ENCODE measurements around the gene AIFM3. TPM values are rescaled to one million over a fixed set of nuclear protein-coding genes. Genes with fewer than 3 reads are reported as not detected.

AIFM3 gene
- total RNA-seq, 3 donors from 2014 or later, result 1.6 to 3.3 (median 2.2) TPM

GRCh38 chr22:20991252-20992055 is 24.4 kb downstream of the AIFM3 start:
- Histone ChIP-seq H3K4me1 (no peaks in the 10 kb centered on the region), H3K27me3 (no peaks in the 10 kb centered on the region), H3K9me3 (no peaks in the 10 kb centered on the region), H3K4me3 (no peak overlapping the region), H3K36me3 (no peaks in the 10 kb centered on the region), H3K27ac (no peak overlapping the region)
- TF ChIP-seq POLR2A (IDR thresholded peaks at IDR 0.05) (no peak), POLR2AphosphoS5 (IDR thresholded peaks at IDR 0.05) (no peak)
- TF ChIP-seq, protein P1, sequence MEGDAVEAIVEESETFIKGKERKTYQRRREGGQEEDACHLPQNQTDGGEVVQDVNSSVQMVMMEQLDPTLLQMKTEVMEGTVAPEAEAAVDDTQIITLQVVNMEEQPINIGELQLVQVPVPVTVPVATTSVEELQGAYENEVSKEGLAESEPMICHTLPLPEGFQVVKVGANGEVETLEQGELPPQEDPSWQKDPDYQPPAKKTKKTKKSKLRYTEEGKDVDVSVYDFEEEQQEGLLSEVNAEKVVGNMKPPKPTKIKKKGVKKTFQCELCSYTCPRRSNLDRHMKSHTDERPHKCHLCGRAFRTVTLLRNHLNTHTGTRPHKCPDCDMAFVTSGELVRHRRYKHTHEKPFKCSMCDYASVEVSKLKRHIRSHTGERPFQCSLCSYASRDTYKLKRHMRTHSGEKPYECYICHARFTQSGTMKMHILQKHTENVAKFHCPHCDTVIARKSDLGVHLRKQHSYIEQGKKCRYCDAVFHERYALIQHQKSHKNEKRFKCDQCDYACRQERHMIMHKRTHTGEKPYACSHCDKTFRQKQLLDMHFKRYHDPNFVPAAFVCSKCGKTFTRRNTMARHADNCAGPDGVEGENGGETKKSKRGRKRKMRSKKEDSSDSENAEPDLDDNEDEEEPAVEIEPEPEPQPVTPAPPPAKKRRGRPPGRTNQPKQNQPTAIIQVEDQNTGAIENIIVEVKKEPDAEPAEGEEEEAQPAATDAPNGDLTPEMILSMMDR (IDR thresholded peaks at IDR 0.05), result no peak
- intact Hi-C loops (cut with DNase I; ENCODE audit: low total_unique reads), result no loop called here
- DNase-seq (ENCODE audit: low spot score in 2 of 2), result no peak

- no peak overlapping the region for H3K27ac ChIP-seq
- H3K36me3 ChIP-seq, result no peaks in the 10 kb centered on the region
- no peaks in the 10 kb centered on the region for H3K9me3 ChIP-seq
- intact Hi-C loops (cut with DNase I; ENCODE audit: low total_unique reads), result no loop called here
- DNase-seq (ENCODE audit: low spot score in 2 of 2), result no peak
- H3K27me3 ChIP-seq, result no peaks in the 10 kb centered on the region
- no peak overlapping the region for H3K4me3 ChIP-seq
- H3K4me1 ChIP-seq, result no peaks in the 10 kb centered on the region
- no peak for TF ChIP-seq POLR2AphosphoS5 (IDR thresholded peaks at IDR 0.05)
- TF ChIP-seq, protein P1 (IDR thresholded peaks at IDR 0.05), result no peak
Measured at GRCh38 chr22:20992056-20992442, 25.0 kb downstream of the AIFM3 start.

GRCh38 chr22:20992456-20993303 is 25.6 kb downstream of the AIFM3 start:
- Histone ChIP-seq H3K27ac (no peak overlapping the region), H3K36me3 (no peaks in the 10 kb centered on the region), H3K4me3 (no peak overlapping the region), H3K4me1 (no peaks in the 10 kb centered on the region), H3K27me3 (no peaks in the 10 kb centered on the region), H3K9me3 (no peaks in the 10 kb centered on the region)
- TF ChIP-seq POLR2AphosphoS5 (IDR thresholded peaks at IDR 0.05) (no peak), POLR2A (IDR thresholded peaks at IDR 0.05) (no peak)
- TF ChIP-seq, protein P1 (IDR thresholded peaks at IDR 0.05), result no peak
- no peak for DNase-seq (ENCODE audit: low spot score in 2 of 2)
- intact Hi-C loops (cut with DNase I; ENCODE audit: low total_unique reads), result no loop called here

DNA sequence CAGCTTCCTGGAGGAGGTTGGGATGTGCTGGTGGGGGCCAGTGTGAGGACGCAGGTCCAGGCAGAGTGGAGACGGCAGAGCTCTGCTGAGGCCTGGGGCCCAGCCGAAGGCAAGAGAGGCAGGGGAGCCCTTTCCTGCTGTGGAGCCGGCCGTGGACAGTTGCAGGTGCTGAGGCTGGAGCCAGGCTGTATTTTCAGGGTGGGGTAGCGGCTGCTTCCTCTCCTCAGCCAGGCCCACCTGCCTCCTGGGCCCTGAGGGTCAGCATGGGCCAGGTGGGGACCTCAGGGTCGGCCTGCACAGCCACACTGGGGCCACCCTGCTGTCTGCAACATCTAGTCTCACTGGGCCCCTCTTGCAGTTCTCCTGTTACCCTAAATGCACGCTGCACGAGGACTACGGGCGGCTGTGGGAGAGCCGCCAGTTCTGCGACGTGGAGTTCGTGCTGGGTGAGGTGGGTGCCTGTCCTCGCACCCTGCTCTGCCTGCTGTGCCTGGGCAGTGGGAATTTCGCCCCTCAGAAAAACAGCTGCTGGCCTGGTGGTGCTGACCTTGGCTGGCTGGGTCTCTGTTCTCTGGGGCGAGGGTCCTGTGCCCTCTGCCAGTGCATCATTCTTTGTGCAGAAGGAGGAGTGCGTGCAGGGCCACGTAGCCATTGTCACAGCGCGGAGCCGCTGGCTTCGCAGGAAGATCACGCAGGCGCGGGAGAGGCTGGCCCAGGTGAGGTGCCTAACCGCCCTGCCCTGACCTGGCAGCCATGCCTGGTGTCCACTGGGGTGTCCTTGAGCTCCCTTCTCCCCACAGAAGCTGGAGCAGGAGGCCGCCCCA is 26.5 kb downstream of the AIFM3 start:
- Histone ChIP-seq H3K9me3 (no peaks in the 10 kb centered on the region), H3K27ac (no peak overlapping the region), H3K4me3 (no peak overlapping the region), H3K27me3 (no peaks in the 10 kb centered on the region), H3K36me3 (no peaks in the 10 kb centered on the region), H3K4me1 (no peaks in the 10 kb centered on the region)
- no peak for DNase-seq (ENCODE audit: low spot score in 2 of 2)
- intact Hi-C loops (cut with DNase I; ENCODE audit: low total_unique reads), result no loop called here
- no peak for TF ChIP-seq POLR2AphosphoS5 (IDR thresholded peaks at IDR 0.05)
- TF ChIP-seq, protein P1 (IDR thresholded peaks at IDR 0.05), result no peak
- TF ChIP-seq POLR2A (IDR thresholded peaks at IDR 0.05), result no peak
